HepG2 (cell line): ENCODE measurements around the gene WNK1. TPM values are rescaled to one million over a fixed set of nuclear protein-coding genes. Genes with fewer than 3 reads are reported as not detected.

ENCODE experiments used
- ATAC-seq: fragments of 200-7000 bp; cut with Tn5 transposase; 3 replicates; pipeline ENCODE4 v1.9.1; 2020; ENCODE audit warnings: mild to moderate bottlenecking, moderate library complexity
- BruUV-seq: library from RNA; stranded (reverse); fragments of 400-500 nt; replicated peaks from 2 replicates; lab custom pipeline; 2021; lab: Mats Ljungman, UMichigan
- CTCF ChIA-PET: fragments of 300-600 bp; formaldehyde crosslinking; extraction: SDS; loops from one replicate; lab custom pipeline; 2021; ENCODE audit warnings: low total read pairs, inconsistent platforms, low intra/inter-chr PET ratio; lab: Yijun Ruan, JAX
- POLR2A ChIA-PET: fragments of 350-600 bp; sonication (Branson Sonifier 250); formaldehyde crosslinking; loops from one replicate; lab custom pipeline; 2020; ENCODE audit warnings: antibody characterized with exemption, inconsistent platforms; lab: Yijun Ruan, JAX
- DNase-seq: peaks from one replicate; pipeline ENCODE4 v3.0.0-alpha.2; 2015; ENCODE audit warnings: low spot score
- FAIRE-seq: peaks from 3 replicates; lab custom pipeline; 2011; peaks lifted over from hg19 to GRCh38; lab: Jason Lieb, UNC
- H2AFZ ChIP-seq: one replicate; pipeline ENCODE4 v1.6.1; 2011; ENCODE audit warnings: low read length, inconsistent platforms
- H3K27ac ChIP-seq: fragments of 300-600 bp; 3 replicates; pipeline ENCODE4 v1.8.0; 2011; ENCODE audit warnings: mixed run types, mild to moderate bottlenecking, mixed read lengths, low read length, inconsistent platforms; ENCODE audit not compliant: insufficient read depth; ENCODE audit errors: extremely low read length
- H3K27me3 ChIP-seq, 2 experiments: fragments of 200-600 bp in 1 of 2; 2 replicates in 1 of 2; 3 replicates in 1 of 2; pipeline versions ENCODE4 v1.6.0 to v1.8.0; 2011; ENCODE audit warnings: low read length in 2 of 2, mild to moderate bottlenecking in 2 of 2, moderate library complexity in 2 of 2, inconsistent platforms in 1 of 2; ENCODE audit not compliant: insufficient read depth in 2 of 2, control insufficient read depth in 1 of 2
- H3K36me3 ChIP-seq, 2 experiments: fragments of 200-600 bp in 1 of 2; replicated peaks in 1 of 2; 2 replicates in 1 of 2; 3 replicates in 1 of 2; pipeline versions ENCODE4 v1.5.1 to v1.8.0; 2011; ENCODE audit warnings: low read length in 2 of 2, inconsistent platforms in 1 of 2; ENCODE audit not compliant: insufficient read depth in 2 of 2, control insufficient read depth in 1 of 2
- H3K4me1 ChIP-seq: 2 replicates; pipeline ENCODE4 v1.5.1; 2012; ENCODE audit warnings: low read length, inconsistent platforms; ENCODE audit not compliant: insufficient read depth
- H3K4me2 ChIP-seq: 2 replicates; pipeline ENCODE4 v1.6.0; 2011; ENCODE audit warnings: low read depth, low read length, inconsistent platforms
- H3K4me3 ChIP-seq, 3 experiments: fragments of 200-600 bp in 1 of 3; sonication (generic), shearing (Covaris generic) in 1 of 3; replicated peaks in 1 of 3; 2 replicates each; pipeline ENCODE4 v1.5.1; 2011 to 2016; ENCODE audit warnings: low read length in 3 of 3, inconsistent platforms in 2 of 3, low read depth in 2 of 3, mild to moderate bottlenecking in 2 of 3, control low read depth in 1 of 3, mixed read lengths in 1 of 3; ENCODE audit not compliant: insufficient read depth in 1 of 3
- H3K79me2 ChIP-seq: one replicate; pipeline ENCODE4 v1.6.1; 2011; ENCODE audit warnings: low read length, inconsistent platforms; ENCODE audit not compliant: insufficient read depth
- H3K9ac ChIP-seq: 2 replicates; pipeline ENCODE4 v1.6.0; 2011; ENCODE audit warnings: mild to moderate bottlenecking, low read depth, low read length, inconsistent platforms; ENCODE audit not compliant: insufficient read depth
- H3K9me3 ChIP-seq: 2 replicates; pipeline ENCODE4 v1.5.1; 2012; ENCODE audit warnings: mild to moderate bottlenecking, low read length
- H4K20me1 ChIP-seq: 2 replicates; pipeline ENCODE4 v1.6.0; 2011; ENCODE audit warnings: inconsistent platforms, mild to moderate bottlenecking, low read length, moderate library complexity; ENCODE audit not compliant: insufficient read depth
- FLYWCH1 ChIP-seq: sonication (generic); formaldehyde crosslinking; IDR thresholded peaks from 2 replicates; pipeline ENCODE4 v1.8.1; 2023; ENCODE audit warnings: mild to moderate bottlenecking, missing genetic modification reagents
- FOXJ3 ChIP-seq: sonication (generic); formaldehyde crosslinking; IDR thresholded peaks from 2 replicates; pipeline ENCODE4 v1.4.0; 2020; ENCODE audit warnings: missing genetic modification reagents, mild to moderate bottlenecking, borderline replicate concordance
- FOXM1 ChIP-seq: sonication (generic); formaldehyde crosslinking; IDR thresholded peaks from 2 replicates; pipeline ENCODE4 v1.5.0; 2020; ENCODE audit warnings: missing genetic modification reagents
- MTF1 ChIP-seq: sonication (generic); formaldehyde crosslinking; IDR thresholded peaks from 2 replicates; pipeline ENCODE4 v1.5.0; 2020; ENCODE audit warnings: missing genetic modification reagents
- NFE2L2 ChIP-seq: fragments of 150-350 bp; IDR thresholded peaks from 2 replicates; pipeline ENCODE4 v1.6.1; 2014; ENCODE audit warnings: low read length
- SIN3A ChIP-seq: IDR thresholded peaks from 2 replicates; pipeline ENCODE4 v1.6.1; 2011; ENCODE audit warnings: low read depth, mild to moderate bottlenecking, control low read depth, low read length, borderline replicate concordance
- SMAD9 ChIP-seq: sonication (generic); formaldehyde crosslinking; IDR thresholded peaks from 2 replicates; pipeline ENCODE4 v1.5.1; 2020; ENCODE audit warnings: mild to moderate bottlenecking, missing genetic modification reagents
- XRCC5 ChIP-seq: fragments of 200-400 bp; formaldehyde crosslinking; optimal IDR thresholded peaks from 2 replicates; pipeline ENCODE3; 2017; ENCODE audit warnings: mild to moderate bottlenecking, low read length
- ZMYM4 ChIP-seq: sonication (generic); formaldehyde crosslinking; IDR thresholded peaks from 2 replicates; pipeline ENCODE4 v1.8.1; 2023; ENCODE audit warnings: mild to moderate bottlenecking, missing genetic modification reagents
- WGBS: methylation state at CpG from one replicate; pipeline ENCODE4 v1.1.6; 2017; ENCODE audit warnings: low lambda C conversion rate; 5-methylcytosine and 5-hydroxymethylcytosine counted together
- in situ Hi-C: cut with HindIII; loops from 2 replicates; pipeline ENCODE4 v1.10.0; 2017; ENCODE audit warnings: low pct_unique_long_range_greater_than_20kb; ENCODE audit not compliant: extremely low pct_ligation_motif_present
- intact Hi-C: fragments of 100-400 bp; cut with micrococcal nuclease; formaldehyde crosslinking; loops from one replicate; pipeline ENCODE4 v1.10.0; 2022; ENCODE audit not compliant: unreplicated experiment
- polyA plus RNA-seq, 8 experiments: library from polyadenylated mRNA; depleted of rRNA in 3 of 8; stranded (reverse) in 7 of 8; unstranded in 1 of 8; fragments of >200 nt; fragmentation: Illumina TruSeq in 4 of 8; extraction: Trizol in 4 of 8; gene quantifications; 2 replicates each; pipeline versions ENCODE4 v1.2.1 to v1.2.3, GENCODE V29; 2011 to 2016; ENCODE audit warnings: low read depth in 4 of 8, missing spikeins in 1 of 8, mixed read lengths in 1 of 8; ENCODE audit not compliant: insufficient read depth in 1 of 8
- total RNA-seq, 5 experiments: library from RNA; depleted of rRNA; stranded (reverse); fragments of >200 nt; fragmentation: Illumina TruSeq; extraction: Trizol; gene quantifications; 2 replicates each; pipeline ENCODE4 v1.2.3, GENCODE V29; 2016; ENCODE audit warnings: low read depth in 1 of 5
- TF ChIP-seq, protein P1 (sequence below): sonication (generic); formaldehyde crosslinking; IDR thresholded peaks from 2 replicates; pipeline ENCODE4 v1.5.0; 2020; ENCODE audit warnings: mild to moderate bottlenecking, missing genetic modification reagents

Gene WNK1
- total and polyA plus RNA-seq, 2 of the 13 experiments (the other 11 are each of a cell fraction or from before 2014, with no cell fraction given), result 31.1 to 54.8 TPM

DNA sequence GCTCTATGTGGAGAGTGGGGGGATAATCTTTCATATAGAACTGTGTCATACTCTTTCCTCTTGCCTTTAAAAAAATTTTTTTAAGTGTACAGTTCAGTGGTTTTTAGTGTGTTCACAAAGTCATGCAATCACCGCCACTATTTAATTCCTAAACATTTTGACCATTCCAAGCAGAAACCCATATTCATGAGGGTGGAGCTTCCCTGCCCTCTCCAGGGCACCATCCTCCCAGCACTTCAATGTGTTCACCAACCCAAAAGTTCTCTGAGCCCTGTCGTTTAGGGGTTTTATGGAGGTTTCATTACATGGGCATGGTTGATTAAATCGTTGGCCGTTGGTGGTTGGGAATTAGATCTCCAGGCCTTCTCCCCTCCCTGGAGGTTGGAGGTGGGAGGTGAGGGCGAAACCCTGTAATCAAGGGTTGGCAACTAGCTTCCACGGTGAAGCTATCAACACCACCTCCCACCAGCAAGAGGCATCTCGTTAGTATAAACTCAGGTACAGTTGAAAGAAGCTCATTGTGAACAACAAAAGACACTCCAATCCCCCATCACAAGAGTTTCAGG, 42.8 kb upstream of the WNK1 start:
- Histone ChIP-seq H3K36me3 (no peaks in the 10 kb centered on the region), H3K27me3 (peaks cover 0 to 11% of the 10 kb centered on the region in 2 experiments; a peak in 1 of 5 replicates), H3K9me3 (no peaks in the 10 kb centered on the region), H4K20me1 (no peaks in the 10 kb centered on the region), H2AFZ (no peak overlapping the region), H3K9ac (no peak overlapping the region), H3K4me2 (no peak overlapping the region), H3K27ac (no peak overlapping the region), H3K4me1 (peaks cover 20% of the 10 kb centered on the region), H3K79me2 (no peaks in the 10 kb centered on the region), H3K4me3 (no peak overlapping the region)
- intact Hi-C loops, result no loop called here
- POLR2A ChIA-PET, result no interaction called here
- CTCF ChIA-PET, result no interaction called here
- WGBS, result 81% methylated on average over 7 of the region's 7 CpGs
- in situ Hi-C loops, result no loop called here
- ATAC-seq (no peak), DNase-seq (no peak), FAIRE-seq (no peak)
- no TSS peak for BruUV-seq
- no peak for TF ChIP-seq XRCC5
- TF ChIP-seq SMAD9 (CRISPR knock-in tag), result no peak
- no peak for TF ChIP-seq MTF1
- TF ChIP-seq FLYWCH1 (CRISPR knock-in tag), result no peak
- TF ChIP-seq, protein P1, sequence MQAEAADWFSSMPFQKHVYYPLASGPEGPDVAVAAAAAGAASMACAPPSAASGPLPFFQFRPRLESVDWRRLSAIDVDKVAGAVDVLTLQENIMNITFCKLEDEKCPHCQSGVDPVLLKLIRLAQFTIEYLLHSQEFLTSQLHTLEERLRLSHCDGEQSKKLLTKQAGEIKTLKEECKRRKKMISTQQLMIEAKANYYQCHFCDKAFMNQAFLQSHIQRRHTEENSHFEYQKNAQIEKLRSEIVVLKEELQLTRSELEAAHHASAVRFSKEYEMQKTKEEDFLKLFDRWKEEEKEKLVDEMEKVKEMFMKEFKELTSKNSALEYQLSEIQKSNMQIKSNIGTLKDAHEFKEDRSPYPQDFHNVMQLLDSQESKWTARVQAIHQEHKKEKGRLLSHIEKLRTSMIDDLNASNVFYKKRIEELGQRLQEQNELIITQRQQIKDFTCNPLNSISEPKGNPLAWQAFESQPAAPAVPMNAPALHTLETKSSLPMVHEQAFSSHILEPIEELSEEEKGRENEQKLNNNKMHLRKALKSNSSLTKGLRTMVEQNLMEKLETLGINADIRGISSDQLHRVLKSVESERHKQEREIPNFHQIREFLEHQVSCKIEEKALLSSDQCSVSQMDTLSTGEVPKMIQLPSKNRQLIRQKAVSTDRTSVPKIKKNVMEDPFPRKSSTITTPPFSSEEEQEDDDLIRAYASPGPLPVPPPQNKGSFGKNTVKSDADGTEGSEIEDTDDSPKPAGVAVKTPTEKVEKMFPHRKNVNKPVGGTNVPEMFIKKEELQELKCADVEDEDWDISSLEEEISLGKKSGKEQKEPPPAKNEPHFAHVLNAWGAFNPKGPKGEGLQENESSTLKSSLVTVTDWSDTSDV (CRISPR knock-in tag), result no peak
- no peak for TF ChIP-seq FOXM1 (CRISPR knock-in tag)
- TF ChIP-seq SIN3A, result no peak
- TF ChIP-seq ZMYM4 (CRISPR knock-in tag), result no peak
- no peak for TF ChIP-seq NFE2L2
- no peak for TF ChIP-seq FOXJ3 (CRISPR knock-in tag)
